ENCODE data around the gene CCKAR. TPM values are rescaled to one million over a fixed set of nuclear protein-coding genes. Genes with fewer than 3 reads are reported as not detected.
"Not testable (repeated sequence)": the region's sequence is repeated elsewhere in the genome, so short reads cannot be mapped to it uniquely, and the experiment has no call there.

The CCKAR gene
- total RNA-seq, 1 donor from 2014 or later, result not detected

- Mint-ChIP-seq H3K36me3 (ENCODE audit: low read depth, unreplicated experiment) (no peaks in the 10 kb centered on the region), H3K4me1 (ENCODE audit: low read depth, unreplicated experiment) (peaks cover 6% of the 10 kb centered on the region), H3K27me3 (ENCODE audit: low read depth, unreplicated experiment) (no peaks in the 10 kb centered on the region), H3K27ac (ENCODE audit: unreplicated experiment) (no peak overlapping the region), H3K9me3 (ENCODE audit: unreplicated experiment) (peaks cover 2% of the 10 kb centered on the region), H3K4me3 (ENCODE audit: unreplicated experiment) (no peak overlapping the region)
- Histone ChIP-seq H2AFZ (ENCODE audit: low read depth, low read length) (no peak overlapping the region), H3K36me3 (ENCODE audit: insufficient read depth, low read length) (no peaks in the 10 kb centered on the region), H3K4me1 (ENCODE audit: insufficient read depth, low read length) (no peaks in the 10 kb centered on the region), H3K79me2 (ENCODE audit: insufficient read depth, low read length) (no peaks in the 10 kb centered on the region), H3K27me3 (ENCODE audit: insufficient read depth, low read length) (no peaks in the 10 kb centered on the region), H3K9me3 (ENCODE audit: insufficient read depth, low read depth, low read length) (no peaks in the 10 kb centered on the region), H3K9ac (ENCODE audit: low read length) (no peak overlapping the region), H3K27ac (ENCODE audit: low read depth, low read length) (no peak overlapping the region), H3K4me3 (ENCODE audit: insufficient read depth, low read depth, low read length) (no peak overlapping the region), H3K4me2 (ENCODE audit: low read length) (no peak overlapping the region), H4K20me1 (ENCODE audit: insufficient read depth, low read length) (no peaks in the 10 kb centered on the region)
- TF ChIP-seq EZH2 (IDR thresholded peaks at IDR 0.05; ENCODE audit: insufficient read depth, low read length) (no peak), CTCF (IDR thresholded peaks at IDR 0.05; ENCODE audit: insufficient read depth, low read depth, low read length) (no peak)
- DNase-seq (ENCODE audit: low read depth) (peak; percentile 30), FAIRE-seq (no peak)
Measured at GRCh38 chr4:26503427-26503826, 13.1 kb upstream of the CCKAR start.

GRCh38 chr4:26500565-26500999 lies 10.3 kb upstream of the CCKAR start:
- H3K9me3 ChIP-seq (ENCODE audit: insufficient read depth, low read depth, low read length); H3K4me1 ChIP-seq (ENCODE audit: insufficient read depth, low read length); H3K4me3 ChIP-seq (ENCODE audit: insufficient read depth, low read depth, low read length); H3K27ac ChIP-seq (ENCODE audit: low read depth, low read length); H3K9ac ChIP-seq (ENCODE audit: low read length); H3K27me3 ChIP-seq (ENCODE audit: insufficient read depth, low read length); H3K36me3 Mint-ChIP-seq (ENCODE audit: low read depth, unreplicated experiment); H3K4me3 Mint-ChIP-seq (ENCODE audit: unreplicated experiment); FAIRE-seq; H2AFZ ChIP-seq (ENCODE audit: low read depth, low read length); H3K79me2 ChIP-seq (ENCODE audit: insufficient read depth, low read length); H3K4me1 Mint-ChIP-seq (ENCODE audit: low read depth, unreplicated experiment); H3K4me2 ChIP-seq (ENCODE audit: low read length); H3K36me3 ChIP-seq (ENCODE audit: insufficient read depth, low read length); H3K9me3 Mint-ChIP-seq (ENCODE audit: unreplicated experiment); H3K27me3 Mint-ChIP-seq (ENCODE audit: low read depth, unreplicated experiment); H4K20me1 ChIP-seq (ENCODE audit: insufficient read depth, low read length): not testable (repeated sequence)
- peak overlapping the region; percentile 62 for H3K27ac Mint-ChIP-seq (ENCODE audit: unreplicated experiment)
- DNase-seq (ENCODE audit: low read depth), result peak; percentile 84

GRCh38 chr4:26496207-26496783 lies 6.0 kb upstream of the CCKAR start:
- Histone ChIP-seq H3K9ac (ENCODE audit: low read length) (no peak overlapping the region), H4K20me1 (ENCODE audit: insufficient read depth, low read length) (no peaks in the 10 kb centered on the region), H3K4me3 (ENCODE audit: insufficient read depth, low read depth, low read length) (no peak overlapping the region), H3K27me3 (ENCODE audit: insufficient read depth, low read length) (peaks cover 4% of the 10 kb centered on the region), H3K9me3 (ENCODE audit: insufficient read depth, low read depth, low read length) (no peaks in the 10 kb centered on the region), H3K79me2 (ENCODE audit: insufficient read depth, low read length) (no peaks in the 10 kb centered on the region), H3K4me2 (ENCODE audit: low read length) (no peak overlapping the region), H2AFZ (ENCODE audit: low read depth, low read length) (no peak overlapping the region), H3K27ac (ENCODE audit: low read depth, low read length) (no peak overlapping the region), H3K36me3 (ENCODE audit: insufficient read depth, low read length) (no peaks in the 10 kb centered on the region), H3K4me1 (ENCODE audit: insufficient read depth, low read length) (no peaks in the 10 kb centered on the region)
- Mint-ChIP-seq H3K27me3 (ENCODE audit: low read depth, unreplicated experiment) (peaks cover 8% of the 10 kb centered on the region), H3K9me3 (ENCODE audit: unreplicated experiment) (peaks cover 8% of the 10 kb centered on the region), H3K27ac (ENCODE audit: unreplicated experiment) (no peak overlapping the region), H3K4me3 (ENCODE audit: unreplicated experiment) (no peak overlapping the region), H3K4me1 (ENCODE audit: low read depth, unreplicated experiment) (peaks cover 5% of the 10 kb centered on the region), H3K36me3 (ENCODE audit: low read depth, unreplicated experiment) (no peaks in the 10 kb centered on the region)
- no peak for DNase-seq (ENCODE audit: low read depth)
- TF ChIP-seq EZH2 (IDR thresholded peaks at IDR 0.05; ENCODE audit: insufficient read depth, low read length) (no peak), CTCF (IDR thresholded peaks at IDR 0.05; ENCODE audit: insufficient read depth, low read depth, low read length) (no peak)
- FAIRE-seq, result no peak

Data from astrocyte (in vitro differentiated cells and primary cell).